SU-DHL-6 (cell line): ENCODE measurements around the gene AURKAIP1.

Experiments used
- EZH2phosphoT487 ChIP-seq: fragments of 200-600 bp; sonication (generic), shearing (Covaris generic); conservative IDR thresholded peaks from 2 replicates; pipeline ENCODE4 v1.6.1; 2018; ENCODE audit warnings: mild to moderate bottlenecking, antibody characterized with exemption, low read length, moderate library complexity, mixed read lengths
- TF ChIP-seq, protein P1 (sequence below): fragments of 200-600 bp; sonication (generic); IDR thresholded peaks from one replicate; pipeline ENCODE4 v1.5.1; 2017; ENCODE audit warnings: antibody characterized with exemption, mild to moderate bottlenecking, low read length, moderate library complexity; ENCODE audit not compliant: insufficient read depth, poor library complexity, severe bottlenecking

DNA sequence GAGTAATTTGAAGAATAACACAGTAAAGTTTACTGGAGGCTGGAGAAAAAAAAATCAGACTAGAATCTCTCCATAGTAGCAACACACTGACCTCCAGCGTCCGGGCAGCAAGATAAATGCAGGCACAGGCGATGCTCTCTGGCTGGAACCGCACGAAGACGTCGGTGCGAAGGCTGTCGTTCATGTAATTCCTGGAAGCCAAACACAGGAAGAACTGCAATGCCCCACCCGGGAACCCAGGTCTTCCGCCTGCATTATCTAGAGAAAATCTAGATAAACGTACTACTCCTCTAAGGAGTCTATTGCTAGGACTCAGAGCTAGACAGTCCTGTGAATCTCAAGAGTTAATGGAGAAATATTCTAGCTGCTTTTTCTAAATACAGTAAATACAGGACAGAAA is 15.7 kb upstream of the AURKAIP1 start:
- TF ChIP-seq, protein P1, sequence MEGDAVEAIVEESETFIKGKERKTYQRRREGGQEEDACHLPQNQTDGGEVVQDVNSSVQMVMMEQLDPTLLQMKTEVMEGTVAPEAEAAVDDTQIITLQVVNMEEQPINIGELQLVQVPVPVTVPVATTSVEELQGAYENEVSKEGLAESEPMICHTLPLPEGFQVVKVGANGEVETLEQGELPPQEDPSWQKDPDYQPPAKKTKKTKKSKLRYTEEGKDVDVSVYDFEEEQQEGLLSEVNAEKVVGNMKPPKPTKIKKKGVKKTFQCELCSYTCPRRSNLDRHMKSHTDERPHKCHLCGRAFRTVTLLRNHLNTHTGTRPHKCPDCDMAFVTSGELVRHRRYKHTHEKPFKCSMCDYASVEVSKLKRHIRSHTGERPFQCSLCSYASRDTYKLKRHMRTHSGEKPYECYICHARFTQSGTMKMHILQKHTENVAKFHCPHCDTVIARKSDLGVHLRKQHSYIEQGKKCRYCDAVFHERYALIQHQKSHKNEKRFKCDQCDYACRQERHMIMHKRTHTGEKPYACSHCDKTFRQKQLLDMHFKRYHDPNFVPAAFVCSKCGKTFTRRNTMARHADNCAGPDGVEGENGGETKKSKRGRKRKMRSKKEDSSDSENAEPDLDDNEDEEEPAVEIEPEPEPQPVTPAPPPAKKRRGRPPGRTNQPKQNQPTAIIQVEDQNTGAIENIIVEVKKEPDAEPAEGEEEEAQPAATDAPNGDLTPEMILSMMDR: no peak
- TF ChIP-seq EZH2phosphoT487: no peak
